GM10266 (cell line): Measurements from ENCODE around the gene SMARCB1.

Experiments
- DNase-seq: peaks from one replicate; pipeline ENCODE4 v3.0.0; 2012; ENCODE audit errors: extremely low spot score
- CTCF ChIP-seq: IDR thresholded peaks from 2 replicates; pipeline ENCODE4 v1.5.1; 2012; ENCODE audit warnings: mild to moderate bottlenecking, low read depth; ENCODE audit not compliant: control insufficient read depth, insufficient read depth; ENCODE audit errors: missing control alignments

Gene SMARCB1

GRCh38 chr22:23754220-23754919, 32.4 kb upstream of the SMARCB1 start, which contains the start of gene VPREB3:
VPREB3 (minus strand) TSS chr22:23754425; CDS start chr22:23754363, 62 bp downstream.
- TF ChIP-seq CTCF, result no peak

GRCh38 chr22:23754980-23755636, 31.7 kb upstream of the SMARCB1 start:
- TF ChIP-seq CTCF, result no peak
- DNase-seq, result no peak

More at GRCh38 chr22:23754220-23754919, 32.4 kb upstream of the SMARCB1 start, which contains the start of gene VPREB3:
- DNase-seq, result no peak

- no peak for DNase-seq
- TF ChIP-seq CTCF, result no peak
Measured at GRCh38 chr22:23755711-23756110, 31.1 kb upstream of the SMARCB1 start.

- TF ChIP-seq CTCF, result no peak
- no peak for DNase-seq
Measured at GRCh38 chr22:23756891-23757290, 29.9 kb upstream of the SMARCB1 start.

- DNase-seq, result no peak
- no peak for TF ChIP-seq CTCF
Measured at GRCh38 chr22:23759566-23759965, 27.2 kb upstream of the SMARCB1 start.

GRCh38 chr22:23760056-23760455, 26.7 kb upstream of the SMARCB1 start:
- DNase-seq, result no peak
- no peak for TF ChIP-seq CTCF
